Hematopoietic multipotent progenitor cell treated with erythropoietin and hydrocortisone succinate and interleukin-3 and kit ligand, for 17 days (in vitro differentiated cells): Measurements from ENCODE around the gene WDFY2.

Experiments
- DNase-seq: peaks from one replicate; pipeline ENCODE4 v3.0.0-alpha.2; 2015; ENCODE audit warnings: low spot score

WDFY2 gene

GRCh38 chr13:51739027-51739764, 154.9 kb downstream of the WDFY2 start:
- DNase-seq = no peak

- no peak for DNase-seq
Measured at GRCh38 chr13:51740698-51741097, 156.4 kb downstream of the WDFY2 start.

DNA sequence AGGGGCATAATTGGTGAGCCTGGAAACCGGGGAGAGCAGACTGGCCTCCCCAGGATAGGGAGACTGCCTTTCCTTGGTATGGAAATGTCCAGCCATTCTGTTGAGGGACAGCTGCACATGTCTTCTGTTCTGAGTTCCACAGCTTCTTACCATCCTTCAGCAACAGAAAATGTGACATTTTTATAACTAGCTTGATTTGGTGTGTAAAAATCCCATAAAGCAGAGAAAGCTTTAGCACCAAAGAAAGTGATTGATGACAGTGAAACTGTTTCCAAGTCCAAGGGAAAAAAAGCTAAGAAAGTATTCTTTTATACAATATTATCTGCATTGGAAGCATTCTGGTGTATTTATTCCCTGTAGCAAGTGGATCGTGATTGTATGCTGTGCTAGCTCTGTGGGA, 157.8 kb downstream of the WDFY2 start:
- DNase-seq = no peak

GRCh38 chr13:51742611-51743010, 158.3 kb downstream of the WDFY2 start:
- no peak for DNase-seq

DNA sequence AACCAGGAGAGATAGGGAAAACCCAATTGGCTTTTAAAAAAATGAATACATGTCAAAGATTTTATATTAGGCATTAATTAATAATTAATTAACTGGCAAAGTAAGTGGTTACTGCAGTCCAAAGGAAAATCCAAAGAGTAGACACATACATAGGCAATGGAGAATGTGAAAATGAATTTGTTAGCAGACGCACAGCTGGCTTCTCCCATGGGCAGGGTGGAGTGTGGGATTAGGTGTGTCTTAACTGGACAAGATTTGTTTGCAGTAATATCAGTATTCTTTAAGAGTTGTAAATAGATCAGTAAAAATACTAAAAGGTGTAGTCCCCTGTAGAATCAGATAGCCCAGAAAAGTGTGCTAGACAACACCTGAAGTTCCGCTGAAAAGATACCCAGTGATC, 161.0 kb downstream of the WDFY2 start:
- DNase-seq = no peak

GRCh38 chr13:51746802-51747201, 162.5 kb downstream of the WDFY2 start:
- no peak for DNase-seq

GRCh38 chr13:51747438-51748434, 163.5 kb downstream of the WDFY2 start:
- no peak for DNase-seq

GRCh38 chr13:51756651-51757050, 172.4 kb downstream of the WDFY2 start:
- DNase-seq = no peak

GRCh38 chr13:51758691-51759090, 174.4 kb downstream of the WDFY2 start:
- DNase-seq = no peak

DNA sequence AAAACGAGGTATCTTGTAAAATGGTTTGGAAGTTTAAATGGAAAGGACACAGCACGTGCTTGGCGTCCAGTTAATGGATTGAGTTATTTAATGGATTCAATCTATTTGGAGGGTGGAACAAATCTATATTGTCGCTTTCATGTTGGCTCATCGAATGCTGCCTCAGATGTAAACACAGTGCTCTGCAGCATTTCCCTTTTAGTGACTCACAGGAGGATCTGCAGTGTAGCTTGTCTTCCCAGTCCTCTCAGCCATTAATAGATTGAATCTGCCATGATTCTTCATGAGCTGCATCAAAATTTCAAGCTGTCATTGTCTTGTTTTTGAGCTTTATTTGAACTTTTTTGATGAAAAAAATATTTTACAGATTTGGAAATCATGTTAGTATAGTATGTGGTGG, 175.0 kb downstream of the WDFY2 start:
- DNase-seq = no peak

- no peak for DNase-seq
Measured at GRCh38 chr13:51760592-51760991, 176.3 kb downstream of the WDFY2 start.

GRCh38 chr13:51761643-51762350, 177.5 kb downstream of the WDFY2 start:
- no peak for DNase-seq

GRCh38 chr13:51763486-51763885, 179.2 kb downstream of the WDFY2 start:
- no peak for DNase-seq

DNA sequence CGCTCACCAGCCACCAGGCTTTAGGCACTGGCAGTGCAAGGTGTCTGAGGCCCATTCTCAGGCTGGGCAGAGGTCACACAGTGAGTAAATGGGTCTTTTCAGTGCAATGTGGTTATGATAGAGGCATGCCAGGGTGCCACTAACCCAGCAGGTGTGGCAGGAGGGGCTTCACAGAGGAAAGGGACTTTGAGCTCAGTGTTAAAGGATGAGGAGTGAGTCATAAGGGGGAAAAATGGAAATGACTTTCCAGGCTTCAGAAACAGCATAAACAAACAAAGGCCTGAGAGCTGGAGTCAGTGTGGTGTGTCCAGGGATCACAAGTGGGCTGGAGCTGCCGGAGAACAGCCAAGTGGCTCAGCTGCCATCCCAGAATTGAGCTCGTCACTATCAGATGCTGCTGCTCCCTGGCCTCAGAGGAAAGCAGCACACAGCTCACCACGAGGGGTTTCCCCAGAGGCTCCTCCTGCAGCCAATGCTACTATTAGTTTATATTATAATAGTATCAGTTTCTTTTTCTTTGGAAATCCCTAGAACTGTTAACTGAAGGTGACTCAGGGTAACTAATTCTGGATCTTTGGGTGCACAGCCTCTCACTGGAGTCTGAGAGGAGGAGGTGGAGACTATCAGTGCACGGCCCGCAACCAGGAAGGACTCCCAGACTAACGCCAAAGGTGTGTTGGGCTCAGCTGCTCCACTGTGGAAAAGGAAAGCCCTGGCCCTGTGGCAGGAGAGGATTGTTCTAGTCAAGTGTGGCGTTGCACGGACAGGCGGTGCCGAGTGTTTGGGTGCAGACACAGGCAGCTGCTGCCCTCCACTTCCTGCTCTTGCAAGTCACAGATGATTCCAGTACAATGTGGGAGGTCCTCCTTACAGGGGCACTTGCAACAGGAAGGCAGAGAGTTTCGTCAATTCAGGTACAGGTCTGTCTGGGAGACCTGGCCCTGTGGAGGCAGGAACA, 180.2 kb downstream of the WDFY2 start:
- DNase-seq = no peak

- DNase-seq = no peak
Measured at GRCh38 chr13:51765142-51765515, 180.9 kb downstream of the WDFY2 start.

GRCh38 chr13:51767100-51767499, 182.8 kb downstream of the WDFY2 start:
- no peak for DNase-seq

GRCh38 chr13:51768378-51768921, 184.2 kb downstream of the WDFY2 start:
- DNase-seq = no peak

- no peak for DNase-seq
Measured at GRCh38 chr13:51768976-51769375, 184.7 kb downstream of the WDFY2 start.

GRCh38 chr13:51769455-51770127, 185.3 kb downstream of the WDFY2 start:
- DNase-seq = no peak

DNA sequence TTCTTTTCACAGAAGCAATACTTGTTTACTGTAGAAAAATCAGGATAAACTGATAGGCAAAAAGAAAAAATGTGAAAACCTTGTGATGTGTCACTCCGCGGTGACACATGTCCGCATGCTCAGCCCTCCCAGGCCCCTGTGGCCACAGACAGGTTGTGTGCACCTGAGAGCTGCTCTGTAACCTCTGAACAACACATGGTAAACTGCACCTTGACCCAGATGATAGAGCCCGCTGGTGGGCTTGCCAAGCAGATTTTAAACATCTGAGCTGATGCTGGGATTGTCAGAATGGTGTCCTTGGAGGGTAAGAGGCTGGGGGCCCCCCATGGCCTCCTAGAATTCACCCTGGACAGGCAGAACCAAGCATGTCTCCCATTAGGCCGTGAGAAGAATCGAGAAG, 185.9 kb downstream of the WDFY2 start:
- DNase-seq = no peak
